WTC11 (cell line): Measurements from ENCODE around the gene NTN1. TPM values are rescaled to one million over a fixed set of nuclear protein-coding genes. Genes with fewer than 3 reads are reported as not detected.

Source experiments
- ATAC-seq: fragments of 200-7000 bp; cut with Tn5 transposase; 2 replicates; pipeline ENCODE4 v1.10.0; 2021; ENCODE audit warnings: mild to moderate bottlenecking, moderate library complexity
- CTCF ChIA-PET: fragments of 300-600 bp; sonication (Branson Sonifier 250); formaldehyde crosslinking; loops from one replicate; lab custom pipeline; 2021; ENCODE audit warnings: antibody characterized with exemption; lab: Charles Lee
- POLR2A ChIA-PET: fragments of 350-600 bp; sonication (Branson Sonifier 250); formaldehyde crosslinking; loops from one replicate; lab custom pipeline; 2021; ENCODE audit warnings: antibody characterized with exemption; lab: Charles Lee
- DNase-seq: peaks from one replicate; pipeline ENCODE4 v3.0.0; 2021; ENCODE audit warnings: low spot score
- H3K27ac Mint-ChIP-seq: 2 replicates; pipeline ENCODE4 v1.8.0; 2021; ENCODE audit warnings: mixed read lengths
- H3K27me3 Mint-ChIP-seq: 2 replicates; pipeline ENCODE4 v1.8.0; 2021; ENCODE audit warnings: low read depth, mild to moderate bottlenecking, moderate library complexity, mixed read lengths
- H3K36me3 Mint-ChIP-seq: 2 replicates; pipeline ENCODE4 v1.8.0; 2021; ENCODE audit warnings: mixed read lengths
- H3K4me1 Mint-ChIP-seq: 2 replicates; pipeline ENCODE4 v1.8.0; 2022; ENCODE audit warnings: mixed read lengths
- H3K4me3 Mint-ChIP-seq: 2 replicates; pipeline ENCODE4 v1.8.0; 2021; ENCODE audit warnings: mild to moderate bottlenecking, moderate library complexity, mixed read lengths
- H3K9me3 Mint-ChIP-seq: 2 replicates; pipeline ENCODE4 v1.8.0; 2021; ENCODE audit warnings: mixed read lengths
- ARID4B ChIP-seq: sonication (generic); formaldehyde crosslinking; IDR thresholded peaks from 2 replicates; pipeline ENCODE4 v1.8.0; 2023; ENCODE audit warnings: missing genetic modification reagents, mild to moderate bottlenecking, borderline replicate concordance
- ATF1 ChIP-seq: sonication (generic); formaldehyde crosslinking; IDR thresholded peaks from 2 replicates; pipeline ENCODE4 v1.8.1; 2023; ENCODE audit warnings: mild to moderate bottlenecking, moderate library complexity, missing genetic modification reagents
- CDX4 ChIP-seq: fragments of 250-450 bp; sonication (Bioruptor Pico); IDR thresholded peaks from 2 replicates; pipeline ENCODE4 v1.9.0; 2021; ENCODE audit warnings: moderate library complexity, mild to moderate bottlenecking, inconsistent platforms, borderline replicate concordance
- CTCF ChIP-seq: fragments of 200-600 bp; IDR thresholded peaks from 2 replicates; pipeline ENCODE4 v1.8.0; 2022; ENCODE audit warnings: antibody characterized with exemption
- ELF4 ChIP-seq: sonication (generic); formaldehyde crosslinking; IDR thresholded peaks from 2 replicates; pipeline ENCODE4 v1.8.1; 2022; ENCODE audit warnings: low read depth, mild to moderate bottlenecking, moderate library complexity, missing genetic modification reagents
- EMX1 ChIP-seq: fragments of 250-450 bp; sonication (Bioruptor Pico); IDR thresholded peaks from 2 replicates; pipeline ENCODE4 v1.8.0; 2021; ENCODE audit warnings: mild to moderate bottlenecking
- ESRRA ChIP-seq: sonication (generic); formaldehyde crosslinking; IDR thresholded peaks from 2 replicates; pipeline ENCODE4 v1.8.1; 2022; ENCODE audit warnings: mild to moderate bottlenecking, missing genetic modification reagents, borderline replicate concordance
- ETV6 ChIP-seq: sonication (generic); formaldehyde crosslinking; IDR thresholded peaks from 2 replicates; pipeline ENCODE4 v1.8.1; 2022; ENCODE audit warnings: mild to moderate bottlenecking, missing genetic modification reagents
- FOXJ3 ChIP-seq: sonication (generic); formaldehyde crosslinking; IDR thresholded peaks from 2 replicates; pipeline ENCODE4 v1.9.0; 2021; ENCODE audit warnings: missing genetic modification reagents, mild to moderate bottlenecking, borderline replicate concordance
- GTF2I ChIP-seq: fragments of 250-450 bp; sonication (Bioruptor Pico); conservative IDR thresholded peaks from 2 replicates; pipeline ENCODE4 v1.4.0; 2021; ENCODE audit warnings: mild to moderate bottlenecking
- JAZF1 ChIP-seq: fragments of 250-450 bp; sonication (Bioruptor Pico); IDR thresholded peaks from 2 replicates; pipeline ENCODE4 v1.9.0; 2021; ENCODE audit warnings: moderate library complexity, mild to moderate bottlenecking, inconsistent platforms
- SOX15 ChIP-seq: fragments of 250-450 bp; sonication (Bioruptor Pico); IDR thresholded peaks from 2 replicates; pipeline ENCODE4 v1.9.0; 2021; ENCODE audit warnings: mild to moderate bottlenecking
- SP1 ChIP-seq: sonication (generic); formaldehyde crosslinking; conservative IDR thresholded peaks from 2 replicates; pipeline ENCODE4 v1.8.1; 2022; ENCODE audit warnings: missing genetic modification reagents
- TEAD1 ChIP-seq: sonication (generic); formaldehyde crosslinking; IDR thresholded peaks from 2 replicates; pipeline ENCODE4 v1.8.0; 2022; ENCODE audit warnings: mild to moderate bottlenecking, missing genetic modification reagents
- USF1 ChIP-seq: sonication (generic); formaldehyde crosslinking; IDR thresholded peaks from 2 replicates; pipeline ENCODE4 v1.8.0; 2022; ENCODE audit warnings: mild to moderate bottlenecking, missing genetic modification reagents
- ZMAT4 ChIP-seq: fragments of 250-450 bp; sonication (Bioruptor Pico); IDR thresholded peaks from 2 replicates; pipeline ENCODE4 v1.9.0; 2021; ENCODE audit warnings: mild to moderate bottlenecking
- ZNF138 ChIP-seq: sonication (generic); formaldehyde crosslinking; conservative IDR thresholded peaks from 2 replicates; pipeline ENCODE4 v1.8.1; 2022; ENCODE audit warnings: mild to moderate bottlenecking, moderate library complexity, missing genetic modification reagents
- ZNF396 ChIP-seq: fragments of 250-450 bp; sonication (Bioruptor Pico); IDR thresholded peaks from 2 replicates; pipeline ENCODE4 v1.8.0; 2021; ENCODE audit warnings: mild to moderate bottlenecking, moderate library complexity, borderline replicate concordance
- ZNF416 ChIP-seq: fragments of 250-450 bp; sonication (Bioruptor Pico); IDR thresholded peaks from 2 replicates; pipeline ENCODE4 v1.9.0; 2021; ENCODE audit warnings: mild to moderate bottlenecking, inconsistent platforms
- ZNF423 ChIP-seq: fragments of 250-450 bp; sonication (Bioruptor Pico); IDR thresholded peaks from 2 replicates; pipeline ENCODE4 v2.1.2; 2022; ENCODE audit warnings: mild to moderate bottlenecking, moderate library complexity
- total RNA-seq: library from RNA; stranded (reverse); gene quantifications from 3 replicates; pipeline ENCODE4 v1.2.3, GENCODE V29; 2021

Gene NTN1
- total RNA-seq, 1 experiment from 2014 or later = 5.5 TPM

- TF ChIP-seq ZNF423 (CRISPR knock-in tag) (no peak), ELF4 (CRISPR knock-in tag) (no peak), ATF1 (CRISPR knock-in tag) (no peak), ZMAT4 (CRISPR knock-in tag) (no peak), CTCF (no peak), ESRRA (CRISPR knock-in tag) (no peak), JAZF1 (CRISPR knock-in tag) (no peak), EMX1 (CRISPR knock-in tag) (no peak), ZNF416 (CRISPR knock-in tag) (no peak)
- TF ChIP-seq, all 79 proteins: peak for 0
Observed at GRCh38 chr17:9228408-9229159, 207.3 kb downstream of the NTN1 start (continued).

- ChIA-PET POLR2A (no interaction called here), CTCF (interaction anchor here (0.5 kb wide), 1 partner anchor 60 kb away, joined by 3 read pairs; no protein-coding TSS in a partner anchor)
- no peaks in the 10 kb centered on the region for H3K36me3 Mint-ChIP-seq
- no peak for ATAC-seq
- H3K27ac Mint-ChIP-seq = peak overlapping the region; percentile 12; the same call in 1 of the 2 replicates
- H3K4me3 Mint-ChIP-seq = no peak overlapping the region
- no peak for DNase-seq
- TF ChIP-seq TEAD1 (no peak), ETV6 (CRISPR knock-in tag) (no peak), ZNF396 (CRISPR knock-in tag) (no peak), ARID4B (CRISPR knock-in tag) (no peak), CDX4 (CRISPR knock-in tag) (no peak), GTF2I (no peak), ZNF138 (no peak), FOXJ3 (no peak), SOX15 (CRISPR knock-in tag) (no peak), USF1 (CRISPR knock-in tag) (no peak), SP1 (CRISPR knock-in tag) (no peak)
- peaks cover 4% of the 10 kb centered on the region; the same call in 1 of the 2 replicates for H3K4me1 Mint-ChIP-seq
- no peaks in the 10 kb centered on the region for H3K27me3 Mint-ChIP-seq
- H3K9me3 Mint-ChIP-seq = no peaks in the 10 kb centered on the region
Observed at GRCh38 chr17:9229160-9229825, 208.0 kb downstream of the NTN1 start.
